Skin epidermis (tissue), 12 donors: Measurements from ENCODE around the gene AFG3L2.
A peak's percentile ranks its signal among the peaks of the same experiment; 100 is the strongest.

ENCODE experiments used
- H3K27ac ChIP-seq, 21 experiments: fragments of 200-600 bp; sonication (generic) in 11 of 21; one replicate each; pipeline ENCODE4 v1.5.0; 2020; ENCODE audit warnings: mild to moderate bottlenecking in 3 of 21, inconsistent platforms in 2 of 21, moderate library complexity in 2 of 21
- H3K4me3 ChIP-seq, 7 experiments: fragments of 200-600 bp; sonication (generic) in 2 of 7; one replicate each; pipeline ENCODE4 v1.5.0; 2020; ENCODE audit warnings: inconsistent platforms in 2 of 7, mild to moderate bottlenecking in 2 of 7, moderate library complexity in 1 of 7

Gene AFG3L2

GRCh38 chr18:12287684-12288402, 89.2 kb downstream of the AFG3L2 start:
- Histone ChIP-seq H3K4me3 (peak overlapping the region; percentile 18 to 41 (median 22)), H3K27ac (peak overlapping the region in 13 of 21 experiments; percentile 10 to 77 (median 49))

GRCh38 chr18:12287131-12287681, 89.8 kb downstream of the AFG3L2 start:
- H3K4me3 ChIP-seq = peak overlapping the region; percentile 18 to 41 (median 22)
- H3K27ac ChIP-seq = peak overlapping the region in 11 of 21 experiments; percentile 10 to 77 (median 68)

- H3K27ac ChIP-seq = no peak overlapping the region
- no peak overlapping the region for H3K4me3 ChIP-seq
Measured at GRCh38 chr18:12283666-12284065, 93.4 kb downstream of the AFG3L2 start.

DNA sequence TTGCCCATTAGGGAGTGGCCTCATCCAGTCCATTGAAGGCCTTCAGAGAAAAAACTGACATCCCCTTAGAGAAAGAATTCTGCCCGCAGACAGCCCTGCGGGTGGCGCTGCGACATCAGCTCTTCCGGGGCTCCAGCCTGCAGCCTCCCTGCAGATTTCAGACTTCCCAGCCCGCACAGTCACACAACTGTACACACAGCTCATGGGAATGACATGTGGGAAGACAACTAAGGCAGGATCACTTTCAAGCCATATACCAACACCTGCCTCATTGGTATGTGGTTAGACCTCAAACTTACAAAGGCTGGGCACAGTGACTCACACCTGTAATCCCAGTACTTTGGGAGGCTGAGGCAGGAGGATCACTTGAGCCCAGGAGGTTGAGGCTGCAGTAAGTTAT, 93.8 kb downstream of the AFG3L2 start:
- H3K4me3 ChIP-seq = no peak overlapping the region
- no peak overlapping the region for H3K27ac ChIP-seq

- Histone ChIP-seq H3K4me3 (no peak overlapping the region), H3K27ac (peak overlapping the region in 2 of 21 experiments; percentile 33 to 35)
Measured at GRCh38 chr18:12282442-12283039, 94.5 kb downstream of the AFG3L2 start.

DNA sequence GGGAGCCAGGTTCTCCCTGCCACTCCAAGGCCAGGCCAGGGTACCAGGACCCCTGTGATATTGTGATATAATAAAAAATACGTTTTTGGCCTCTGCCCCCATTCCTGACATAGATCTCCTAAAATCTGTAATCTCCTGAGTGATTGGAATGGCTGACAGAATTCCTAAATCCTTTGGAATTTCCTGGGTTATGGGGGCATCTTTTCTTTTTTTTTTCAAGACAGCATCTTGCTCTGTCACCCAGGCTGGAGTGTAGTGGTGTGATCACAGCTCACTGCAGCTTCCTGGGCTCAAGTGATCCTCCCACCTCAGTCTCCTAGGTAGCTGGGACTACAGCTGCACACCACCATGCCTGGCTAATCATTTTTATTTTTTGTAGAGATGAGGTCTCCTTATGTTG, 95.2 kb downstream of the AFG3L2 start:
- Histone ChIP-seq H3K27ac (peak overlapping the region in 2 of 21 experiments; percentile 33 to 35), H3K4me3 (no peak overlapping the region)

DNA sequence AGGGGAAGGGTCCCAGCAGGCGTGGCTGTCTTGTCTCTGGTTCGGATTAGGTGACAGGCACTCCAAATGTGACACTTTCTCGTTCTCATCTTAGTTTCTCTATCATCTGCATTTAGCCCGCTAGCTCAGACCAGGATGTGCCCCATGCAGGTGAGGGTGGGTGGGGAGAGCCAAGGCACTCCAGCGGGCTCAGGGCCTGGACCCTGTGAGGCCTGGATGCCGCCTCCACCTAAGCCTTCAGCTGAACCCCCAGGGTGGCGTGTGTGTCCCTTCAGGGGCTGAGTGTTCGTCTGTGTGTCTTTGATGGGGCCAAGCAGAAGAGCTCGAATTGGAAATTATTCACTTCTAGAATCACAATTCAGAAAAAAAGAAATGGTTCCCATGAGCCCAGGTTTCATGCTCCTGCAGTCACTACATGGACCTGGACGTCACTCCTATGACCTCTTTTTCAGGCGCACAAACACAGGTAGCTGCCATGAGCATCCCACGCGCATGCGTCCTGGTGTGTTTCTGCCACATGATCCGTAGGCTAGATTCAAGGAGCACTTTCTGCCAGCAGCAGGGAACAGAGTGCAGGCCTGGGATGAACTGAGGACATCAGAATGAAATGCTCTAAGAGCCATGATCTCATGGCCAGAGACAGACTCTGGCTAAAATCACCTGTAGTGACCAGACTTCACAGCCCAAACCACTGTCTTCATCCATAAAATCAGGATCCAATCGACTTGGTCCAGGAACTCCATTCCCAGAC, 97.1 kb downstream of the AFG3L2 start:
- peak overlapping the region in 20 of 21 experiments; percentile 41 to 94 (median 83) for H3K27ac ChIP-seq
- no peak overlapping the region for H3K4me3 ChIP-seq
